ENCODE data around the gene GPR4.

GPR4 gene

GRCh38 chr19:45547211-45547770, 54.7 kb downstream of the GPR4 start:
- DNase-seq = no peak

- no peak for DNase-seq
Measured at GRCh38 chr19:45542234-45542668, 59.8 kb downstream of the GPR4 start.
